ENCODE measurements around the gene SLC12A9.
"Not testable (repeated sequence)": the region's sequence is repeated elsewhere in the genome, so short reads cannot be mapped to it uniquely, and the experiment has no call there.

SLC12A9 gene

GRCh38 chr7:100826514-100827329 lies 25.8 kb upstream of the SLC12A9 start:
- DNase-seq: no peak

- DNase-seq: peak; percentile 38
These were observed 24.9 kb upstream of the SLC12A9 start, which contains the start of gene EPHB4 for GRCh38 chr7:100827330-100828226. Gene EPHB4, minus strand, starts transcription at chr7:100827523. Its CDS starts 493 bp downstream, at chr7:100827030.

DNA sequence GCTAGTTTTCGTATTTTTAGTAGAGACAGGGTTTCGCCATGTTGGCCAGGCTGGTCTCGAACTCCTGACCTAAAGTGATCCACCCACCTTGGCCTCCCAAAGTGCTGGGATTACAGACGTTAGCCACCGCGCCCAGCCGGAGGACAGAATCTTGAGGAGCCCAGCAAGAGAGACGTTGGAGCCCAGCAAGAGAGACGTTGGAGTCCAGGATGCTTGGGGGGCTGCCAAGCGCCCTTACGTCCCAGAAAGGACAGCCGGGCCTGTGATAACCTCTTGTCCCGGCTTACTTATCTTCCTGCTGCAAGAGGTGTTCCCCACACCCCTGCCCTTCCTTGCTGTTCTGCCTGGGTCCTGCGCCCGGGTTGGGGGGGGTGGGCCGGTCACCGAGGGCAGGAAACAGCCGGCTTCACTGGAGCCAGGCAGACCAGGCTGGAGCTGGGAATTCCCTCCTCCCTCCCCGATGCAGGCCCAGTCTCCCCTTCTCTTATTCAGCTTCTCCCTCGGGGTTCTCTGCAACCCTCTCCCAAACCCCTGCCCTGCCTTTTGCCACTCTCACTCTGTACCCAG lies 23.3 kb upstream of the SLC12A9 start:
- DNase-seq: no peak

- no peak for DNase-seq
These were observed 22.1 kb upstream of the SLC12A9 start for GRCh38 chr7:100830396-100830795.

- DNase-seq: no peak
These were observed 20.3 kb upstream of the SLC12A9 start for GRCh38 chr7:100832281-100832633.

GRCh38 chr7:100835903-100836811 lies 16.4 kb upstream of the SLC12A9 start:
- DNase-seq: peak; percentile 84

- no peak for DNase-seq
These were observed 15.8 kb upstream of the SLC12A9 start for GRCh38 chr7:100836812-100837098.

- peak; percentile 94 for DNase-seq
These were observed 15.2 kb upstream of the SLC12A9 start for GRCh38 chr7:100837099-100837836.

- DNase-seq: no peak
These were observed 13.2 kb upstream of the SLC12A9 start for GRCh38 chr7:100839361-100839760.

DNA sequence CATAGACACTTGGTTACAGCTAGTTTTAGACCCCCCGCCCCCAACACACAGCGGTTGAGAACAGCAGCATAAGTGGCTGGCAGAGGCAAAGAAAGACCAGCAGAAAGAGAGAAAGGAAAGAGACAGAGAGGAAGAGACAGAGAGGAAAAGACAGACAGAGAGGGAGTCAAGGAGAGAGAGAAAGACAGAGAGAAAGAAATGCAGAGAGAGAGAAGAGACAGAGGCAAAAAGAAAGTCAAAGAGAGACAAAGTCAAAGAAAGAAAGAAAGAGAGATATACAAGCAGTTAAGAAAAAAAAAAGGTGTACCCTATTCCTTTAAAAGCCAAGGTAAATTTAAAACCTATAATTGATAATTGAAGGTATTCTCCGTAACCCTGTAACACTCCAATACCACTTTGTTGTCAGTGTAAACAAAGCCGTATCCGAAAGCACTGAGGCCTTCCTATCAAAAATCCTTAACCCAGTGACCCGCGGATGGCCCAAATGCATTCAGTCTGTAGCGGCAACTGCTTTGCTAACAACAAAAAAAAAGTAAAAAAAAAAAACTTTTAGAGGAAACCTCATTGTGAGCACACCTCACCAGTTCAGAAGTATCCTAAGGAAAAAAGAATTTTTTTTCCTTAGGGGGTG lies 11.9 kb upstream of the SLC12A9 start:
- no peak for DNase-seq

- DNase-seq: no peak
These were observed 5.2 kb upstream of the SLC12A9 start for GRCh38 chr7:100847360-100847759.

DNA sequence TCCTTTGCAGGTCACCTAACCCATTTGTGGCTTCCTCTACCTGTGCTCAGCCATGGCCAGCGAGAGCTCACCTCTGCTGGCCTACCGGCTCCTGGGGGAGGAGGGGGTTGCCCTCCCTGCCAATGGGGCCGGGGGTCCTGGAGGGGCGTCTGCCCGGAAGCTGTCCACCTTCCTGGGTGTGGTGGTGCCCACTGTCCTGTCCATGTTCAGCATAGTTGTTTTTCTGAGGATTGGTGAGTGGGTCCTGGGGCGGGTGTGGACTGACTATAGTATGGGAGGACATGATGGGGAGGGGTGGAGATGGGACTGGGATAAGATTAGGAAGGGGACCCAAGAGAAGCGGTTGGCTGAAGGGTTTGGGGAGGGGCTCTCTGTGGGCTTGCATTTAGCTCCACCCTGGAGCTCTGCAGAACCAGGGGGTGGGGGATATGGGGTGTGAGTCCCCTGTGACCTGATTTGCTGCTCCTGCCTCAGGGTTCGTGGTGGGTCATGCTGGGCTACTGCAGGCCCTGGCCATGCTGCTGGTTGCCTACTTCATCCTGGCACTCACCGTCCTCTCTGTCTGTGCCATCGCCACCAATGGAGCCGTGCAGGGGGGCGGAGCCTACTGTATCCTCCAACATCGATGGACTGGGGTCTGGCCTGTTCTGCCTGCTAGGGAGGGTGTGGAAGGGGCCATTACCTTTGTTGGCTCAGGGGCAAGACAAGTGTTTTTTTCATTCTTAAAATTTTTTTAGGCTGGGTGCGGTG lies 1.8 kb downstream of the SLC12A9 start:
- DNase-seq: no peak

DNA sequence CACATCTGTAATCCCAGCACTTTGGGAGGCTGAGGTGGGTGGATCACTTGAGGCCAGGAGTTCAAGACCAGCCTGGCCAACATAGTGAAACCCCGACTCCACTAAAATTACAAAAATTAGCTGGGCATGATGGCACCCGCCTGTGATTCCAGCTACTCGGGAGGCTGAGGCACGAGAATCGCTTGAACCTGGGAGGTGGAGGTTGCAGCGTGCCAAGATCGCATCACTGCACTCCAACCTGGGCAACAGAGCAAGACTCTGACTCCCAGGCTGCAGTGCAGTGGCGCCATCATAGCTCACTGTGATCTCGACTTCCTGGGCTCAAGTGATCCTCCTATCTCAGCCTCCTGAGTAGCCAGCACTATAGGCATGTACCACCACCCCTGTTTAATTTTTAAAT lies 2.4 kb downstream of the SLC12A9 start:
- DNase-seq: not testable (repeated sequence)

GRCh38 chr7:100855515-100855914 lies 3.0 kb downstream of the SLC12A9 start:
- DNase-seq: no peak

- DNase-seq: no peak
These were observed 4.4 kb downstream of the SLC12A9 start for GRCh38 chr7:100856871-100857282.

DNA sequence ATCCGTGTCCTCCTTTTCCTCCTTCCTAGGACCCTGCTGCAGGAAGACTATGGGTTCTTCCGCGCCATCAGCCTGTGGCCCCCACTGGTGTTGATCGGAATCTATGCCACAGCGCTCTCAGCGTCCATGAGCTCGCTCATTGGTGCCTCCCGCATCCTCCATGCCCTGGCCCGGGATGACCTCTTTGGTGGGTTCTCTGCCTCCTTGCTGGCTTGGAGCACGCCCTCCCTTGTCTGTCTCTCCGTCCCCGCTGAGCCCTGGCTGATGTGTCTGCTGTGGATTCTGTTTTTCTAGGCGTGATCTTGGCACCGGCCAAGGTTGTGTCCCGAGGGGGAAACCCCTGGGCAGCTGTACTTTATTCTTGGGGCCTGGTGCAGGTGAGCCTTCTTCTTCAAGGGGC lies 7.3 kb downstream of the SLC12A9 start:
- DNase-seq: no peak

DNA sequence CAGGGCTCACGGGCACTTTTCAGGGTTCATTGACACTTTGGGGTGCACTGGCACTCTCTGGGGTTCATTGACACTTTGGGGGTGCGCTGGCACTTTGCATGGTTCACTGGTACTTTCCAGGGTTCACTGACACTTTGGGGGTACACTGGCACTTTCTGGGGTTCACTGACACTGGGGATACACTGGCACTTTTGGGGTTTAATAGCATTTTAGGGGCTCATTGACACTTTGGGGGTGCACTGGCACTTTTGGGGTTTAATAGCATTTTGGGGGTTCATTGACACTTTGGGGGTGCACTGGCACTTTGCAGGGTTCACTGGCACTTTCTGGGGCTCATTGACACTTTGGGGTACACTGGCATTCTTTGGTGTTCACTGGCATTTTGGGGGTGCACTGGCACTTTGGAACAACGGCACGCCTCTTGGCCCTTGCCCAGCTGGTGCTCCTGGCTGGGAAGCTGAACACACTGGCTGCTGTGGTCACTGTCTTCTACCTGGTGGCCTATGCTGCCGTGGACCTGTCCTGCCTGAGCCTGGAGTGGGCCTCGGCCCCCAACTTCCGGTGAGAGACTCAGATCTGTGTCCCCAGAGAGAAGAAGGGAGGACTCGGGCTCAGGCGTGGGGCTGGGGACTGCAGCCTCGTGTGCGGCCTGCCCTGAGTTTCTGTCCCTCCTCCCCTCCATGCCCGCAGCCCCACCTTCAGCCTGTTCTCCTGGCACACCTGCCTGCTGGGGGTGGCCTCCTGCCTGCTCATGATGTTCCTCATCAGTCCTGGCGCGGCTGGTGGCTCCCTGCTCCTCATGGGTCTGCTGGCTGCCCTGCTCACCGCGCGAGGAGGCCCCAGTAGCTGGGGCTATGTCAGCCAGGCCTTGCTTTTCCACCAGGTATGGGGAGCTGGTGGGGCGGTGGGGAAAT lies 8.4 kb downstream of the SLC12A9 start:
- no peak for DNase-seq

GRCh38 chr7:100861616-100861985 lies 9.1 kb downstream of the SLC12A9 start:
- no peak for DNase-seq

DNA sequence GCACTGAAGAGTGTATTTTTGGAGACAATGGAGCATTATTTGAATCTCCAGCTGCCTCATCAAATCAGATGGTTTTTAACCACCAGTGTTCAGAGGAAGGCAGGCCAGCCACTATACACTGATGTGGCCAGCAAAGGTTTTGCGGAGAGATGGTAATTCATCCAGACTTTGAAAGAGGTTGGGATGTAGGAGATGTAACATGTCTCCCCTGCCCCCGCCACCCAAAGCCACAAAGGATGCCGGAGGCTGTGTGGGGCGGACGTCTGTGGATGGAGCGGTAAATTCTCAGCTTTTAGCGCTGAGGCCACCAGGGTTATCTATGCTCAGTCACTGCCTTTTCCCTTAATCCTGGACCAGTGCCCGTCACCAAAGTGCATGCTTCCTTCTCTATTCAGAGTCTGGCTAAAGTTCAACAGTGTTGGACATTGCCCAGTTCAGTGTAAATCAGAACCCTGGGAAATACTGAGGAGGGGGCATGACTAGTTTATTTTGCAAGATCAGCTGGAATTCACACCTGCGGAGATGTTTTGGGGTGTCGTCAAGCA lies 11.0 kb downstream of the SLC12A9 start:
- no peak for DNase-seq

Measured in NCI-H146 (cell line).